ENCODE measurements around the gene GJB3. TPM values are rescaled to one million over a fixed set of nuclear protein-coding genes. Genes with fewer than 3 reads are reported as not detected.

The GJB3 gene
- total RNA-seq, 1 experiment from 2014 or later = 89.9 TPM

DNA sequence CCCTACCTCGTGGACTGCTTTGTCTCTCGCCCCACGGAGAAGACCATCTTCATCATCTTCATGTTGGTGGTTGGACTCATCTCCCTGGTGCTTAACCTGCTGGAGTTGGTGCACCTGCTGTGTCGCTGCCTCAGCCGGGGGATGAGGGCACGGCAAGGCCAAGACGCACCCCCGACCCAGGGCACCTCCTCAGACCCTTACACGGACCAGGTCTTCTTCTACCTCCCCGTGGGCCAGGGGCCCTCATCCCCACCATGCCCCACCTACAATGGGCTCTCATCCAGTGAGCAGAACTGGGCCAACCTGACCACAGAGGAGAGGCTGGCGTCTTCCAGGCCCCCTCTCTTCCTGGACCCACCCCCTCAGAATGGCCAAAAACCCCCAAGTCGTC, 13.8 kb downstream of the GJB3 start:
- CTCF ChIA-PET = no interaction called here
- intact Hi-C loops (cut with micrococcal nuclease) = no loop called here
- TF ChIP-seq EZH2 (IDR thresholded peaks at IDR 0.05; ENCODE audit: low read length, unreplicated experiment) (no peak), EZH2phosphoT487 (IDR thresholded peaks at IDR 0.05; ENCODE audit: borderline replicate concordance, low read length) (no peak), CTCF (conservative IDR thresholded peaks at IDR 0.05; ENCODE audit: low read depth, low read length) (no peak)
- Histone ChIP-seq H2AFZ (ENCODE audit: low read length) (no peak overlapping the region), H3K4me2 (ENCODE audit: low read length) (no peak overlapping the region), H3K9ac (ENCODE audit: low read length) (no peak overlapping the region), H3K36me3 (ENCODE audit: low read depth, low read length) (no peaks in the 10 kb centered on the region), H3K9me2 (replicated peaks; ENCODE audit: low read length) (no peaks in the 10 kb centered on the region), H3K4me3 (ENCODE audit: low read length) (no peak overlapping the region), H3K9me3 (ENCODE audit: low read length) (no peaks in the 10 kb centered on the region), H3K27me3 (ENCODE audit: low read length) (no peaks in the 10 kb centered on the region), H4K20me1 (ENCODE audit: low read length) (no peaks in the 10 kb centered on the region), H3K79me2 (ENCODE audit: low read length) (no peaks in the 10 kb centered on the region), H3F3A (ENCODE audit: low read length, unreplicated experiment) (no peaks in the 10 kb centered on the region), H3K27ac (ENCODE audit: low read length) (no peak overlapping the region), H3K4me1 (ENCODE audit: insufficient read depth, low read length) (no peaks in the 10 kb centered on the region)
- ATAC-seq (no peak), DNase-seq (no peak)
- BruUV-seq (replicated peaks) = no TSS peak
- POLR2A ChIA-PET (ENCODE audit: unreplicated experiment) = no interaction called here

DNA sequence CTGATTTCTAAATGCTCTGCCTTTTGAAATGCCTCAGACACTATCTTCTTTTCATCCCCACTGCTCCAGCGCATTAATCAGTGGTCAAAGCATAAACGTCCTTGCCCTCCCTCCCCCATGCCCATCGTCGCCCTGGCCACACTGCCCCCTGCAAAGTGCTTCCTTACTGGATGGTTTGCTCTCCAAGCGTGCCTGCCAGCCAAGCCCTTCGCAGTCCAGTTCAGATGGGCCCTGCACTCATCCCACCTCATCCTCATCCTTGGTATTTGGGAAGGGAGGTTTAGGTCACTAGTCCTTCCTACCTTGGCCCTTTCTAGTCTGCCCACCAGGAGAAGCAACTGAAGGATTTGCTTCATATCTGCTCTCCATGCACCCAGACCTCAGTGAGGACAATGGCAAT, 14.9 kb downstream of the GJB3 start:
- H4K20me1 ChIP-seq (ENCODE audit: low read length) = no peaks in the 10 kb centered on the region
- no peaks in the 10 kb centered on the region for H3F3A ChIP-seq (ENCODE audit: low read length, unreplicated experiment)
- ChIA-PET CTCF (no interaction called here), POLR2A (ENCODE audit: unreplicated experiment) (no interaction called here)
- H3K36me3 ChIP-seq (ENCODE audit: low read depth, low read length) = no peaks in the 10 kb centered on the region
- no peaks in the 10 kb centered on the region for H3K27me3 ChIP-seq (ENCODE audit: low read length)
- no peaks in the 10 kb centered on the region for H3K9me3 ChIP-seq (ENCODE audit: low read length)
- no peak overlapping the region for H3K4me2 ChIP-seq (ENCODE audit: low read length)
- ATAC-seq (no peak), DNase-seq (no peak)
- intact Hi-C loops (cut with micrococcal nuclease) = no loop called here
- no peak overlapping the region for H3K4me3 ChIP-seq (ENCODE audit: low read length)
- H3K79me2 ChIP-seq (ENCODE audit: low read length) = no peaks in the 10 kb centered on the region
- no peak overlapping the region for H3K9ac ChIP-seq (ENCODE audit: low read length)
- no peaks in the 10 kb centered on the region for H3K9me2 ChIP-seq (replicated peaks; ENCODE audit: low read length)
- H3K27ac ChIP-seq (ENCODE audit: low read length) = no peak overlapping the region
- no peaks in the 10 kb centered on the region for H3K4me1 ChIP-seq (ENCODE audit: insufficient read depth, low read length)
- no TSS peak for BruUV-seq (replicated peaks)
- H2AFZ ChIP-seq (ENCODE audit: low read length) = no peak overlapping the region
- TF ChIP-seq EZH2phosphoT487 (IDR thresholded peaks at IDR 0.05; ENCODE audit: borderline replicate concordance, low read length) = no peak
- no peak for TF ChIP-seq EZH2 (IDR thresholded peaks at IDR 0.05; ENCODE audit: low read length, unreplicated experiment)
- TF ChIP-seq CTCF (conservative IDR thresholded peaks at IDR 0.05; ENCODE audit: low read depth, low read length) = no peak

DNA sequence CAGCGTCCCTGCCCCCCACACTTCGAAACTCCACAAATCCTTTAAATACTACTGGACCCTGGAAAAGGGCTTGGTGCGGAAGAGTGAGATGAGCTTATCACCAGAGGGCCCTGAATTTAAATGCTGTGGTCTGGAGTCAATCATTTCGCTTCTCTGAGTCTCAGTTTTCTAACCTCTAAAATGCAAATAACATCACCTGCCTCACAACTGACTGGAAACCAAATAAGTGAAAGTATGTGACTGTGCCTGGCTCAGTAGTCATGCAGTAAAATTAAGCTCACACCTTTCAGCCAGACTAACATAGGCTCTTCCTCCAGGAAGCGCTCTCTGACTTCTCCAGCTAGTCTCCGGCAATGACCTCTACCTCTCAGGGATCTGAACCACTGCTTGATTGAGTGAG, 16.0 kb downstream of the GJB3 start:
- ChIA-PET CTCF (no interaction called here), POLR2A (ENCODE audit: unreplicated experiment) (no interaction called here)
- intact Hi-C loops (cut with micrococcal nuclease) = no loop called here

More for the DNA sequence above, 16.0 kb downstream of the GJB3 start:
- Histone ChIP-seq H3K9me2 (replicated peaks; ENCODE audit: low read length) (no peaks in the 10 kb centered on the region), H3K9me3 (ENCODE audit: low read length) (no peaks in the 10 kb centered on the region), H3K4me1 (ENCODE audit: insufficient read depth, low read length) (no peaks in the 10 kb centered on the region), H3K4me2 (ENCODE audit: low read length) (no peak overlapping the region), H3K36me3 (ENCODE audit: low read depth, low read length) (no peaks in the 10 kb centered on the region), H3K4me3 (ENCODE audit: low read length) (no peak overlapping the region), H3K27ac (ENCODE audit: low read length) (no peak overlapping the region), H4K20me1 (ENCODE audit: low read length) (no peaks in the 10 kb centered on the region), H3K9ac (ENCODE audit: low read length) (no peak overlapping the region), H2AFZ (ENCODE audit: low read length) (no peak overlapping the region), H3K27me3 (ENCODE audit: low read length) (no peaks in the 10 kb centered on the region), H3F3A (ENCODE audit: low read length, unreplicated experiment) (no peaks in the 10 kb centered on the region), H3K79me2 (ENCODE audit: low read length) (no peaks in the 10 kb centered on the region)
- TF ChIP-seq EZH2 (IDR thresholded peaks at IDR 0.05; ENCODE audit: low read length, unreplicated experiment) = no peak
- TF ChIP-seq CTCF (conservative IDR thresholded peaks at IDR 0.05; ENCODE audit: low read depth, low read length) = no peak
- TF ChIP-seq EZH2phosphoT487 (IDR thresholded peaks at IDR 0.05; ENCODE audit: borderline replicate concordance, low read length) = no peak
- ATAC-seq (no peak), DNase-seq (no peak)
- BruUV-seq (replicated peaks) = no TSS peak

Measured in PC-3 (cell line).